Activated CD8-positive, alpha-beta memory T cell treated with anti-CD3 and anti-CD28 coated beads, Interleukin-2, amount 50 U/mL, for 4 hours (primary cell): Measurements from ENCODE around the gene SH2D3C.
A peak's percentile ranks its signal among the peaks of the same experiment; 100 is the strongest.
"Not testable (repeated sequence)": the region's sequence is repeated elsewhere in the genome, so short reads cannot be mapped to it uniquely, and the experiment has no call there.

Experiments used
- DNase-seq: peaks from one replicate; pipeline ENCODE4 v3.0.0-alpha.2; 2020

The SH2D3C gene

DNA sequence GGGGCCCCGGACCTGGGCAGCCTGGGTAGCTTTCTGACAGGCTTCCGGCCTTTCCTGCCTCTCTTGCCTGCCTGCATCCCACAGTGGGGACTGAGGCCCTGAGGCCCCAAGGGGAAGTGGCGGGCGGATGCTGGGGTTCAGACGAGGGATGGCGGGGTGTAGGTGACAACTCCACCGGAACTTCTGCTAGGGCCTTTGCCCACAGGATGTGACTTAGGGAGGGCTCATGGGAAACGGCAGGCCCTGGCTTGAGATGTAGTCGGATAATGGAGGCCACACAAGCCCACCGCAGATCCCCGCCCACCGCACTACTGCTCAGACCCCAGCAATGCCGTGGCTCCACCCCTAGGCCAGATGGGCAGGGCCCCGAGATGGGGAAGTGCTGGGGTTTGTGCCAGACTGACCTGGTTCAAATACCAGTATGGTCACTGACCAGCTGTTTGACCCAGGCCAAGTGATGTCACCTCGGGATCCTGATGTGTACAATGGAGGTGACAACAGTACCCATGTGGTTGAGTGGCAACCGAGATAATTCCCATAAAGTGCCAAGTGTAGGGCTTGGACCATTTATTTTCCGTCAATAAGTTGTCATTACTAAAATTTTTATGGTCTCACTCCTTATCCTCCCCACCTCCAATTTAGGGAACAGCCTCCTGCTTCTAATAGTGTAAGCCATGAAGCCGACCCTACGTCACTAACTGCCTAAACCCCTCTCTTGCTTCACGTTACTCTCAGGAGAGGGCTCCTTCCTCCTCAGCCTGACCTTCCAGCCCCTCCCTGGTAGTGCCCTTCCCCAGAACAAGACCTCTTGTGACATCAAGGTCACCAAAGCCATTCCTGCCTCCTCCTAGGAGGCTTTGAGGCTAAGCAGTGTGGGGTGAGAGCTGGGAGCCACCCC, 4.9 kb upstream of the SH2D3C start:
- peak; percentile 61 for DNase-seq

DNA sequence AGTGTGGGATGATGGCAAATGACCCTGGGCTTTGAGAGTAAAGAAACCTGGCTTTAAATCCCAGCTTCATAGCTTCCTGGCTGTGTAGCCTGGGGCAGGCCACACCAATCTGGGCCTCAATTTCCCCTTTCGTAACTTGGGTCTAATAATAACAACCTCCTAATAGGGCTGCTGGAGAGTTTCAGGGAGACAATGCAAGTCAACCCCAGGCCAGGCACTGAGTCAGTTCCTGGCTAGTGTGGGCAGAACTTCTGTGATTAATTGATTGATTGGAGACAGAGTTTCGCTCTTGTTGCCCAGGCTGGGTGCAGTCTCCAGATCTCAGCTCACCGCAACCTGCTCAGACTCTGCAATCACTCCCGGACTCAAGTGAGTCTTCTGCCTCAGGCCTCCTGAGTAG, 3.3 kb upstream of the SH2D3C start:
- DNase-seq, result no peak

DNA sequence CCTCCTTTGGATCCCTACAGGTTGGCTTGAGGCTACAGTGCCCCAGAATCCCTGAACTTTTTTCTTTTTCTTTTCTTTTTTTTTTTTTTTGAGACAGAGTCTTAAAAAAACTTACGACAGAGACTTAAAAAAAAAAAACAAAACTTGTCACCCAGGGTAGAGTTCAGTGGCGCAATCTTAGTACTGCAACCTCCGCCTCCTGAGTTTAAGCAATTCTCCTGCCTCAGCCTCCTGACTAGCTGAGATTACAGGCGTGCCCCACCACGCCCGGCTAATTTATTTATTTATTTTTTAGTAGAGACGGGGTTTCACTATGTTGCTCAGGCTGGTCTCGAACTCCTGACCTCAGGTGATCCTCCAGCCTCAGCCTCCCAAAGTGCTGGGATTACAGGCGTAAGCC, 2.4 kb upstream of the SH2D3C start:
- DNase-seq, result not testable (repeated sequence)

DNA sequence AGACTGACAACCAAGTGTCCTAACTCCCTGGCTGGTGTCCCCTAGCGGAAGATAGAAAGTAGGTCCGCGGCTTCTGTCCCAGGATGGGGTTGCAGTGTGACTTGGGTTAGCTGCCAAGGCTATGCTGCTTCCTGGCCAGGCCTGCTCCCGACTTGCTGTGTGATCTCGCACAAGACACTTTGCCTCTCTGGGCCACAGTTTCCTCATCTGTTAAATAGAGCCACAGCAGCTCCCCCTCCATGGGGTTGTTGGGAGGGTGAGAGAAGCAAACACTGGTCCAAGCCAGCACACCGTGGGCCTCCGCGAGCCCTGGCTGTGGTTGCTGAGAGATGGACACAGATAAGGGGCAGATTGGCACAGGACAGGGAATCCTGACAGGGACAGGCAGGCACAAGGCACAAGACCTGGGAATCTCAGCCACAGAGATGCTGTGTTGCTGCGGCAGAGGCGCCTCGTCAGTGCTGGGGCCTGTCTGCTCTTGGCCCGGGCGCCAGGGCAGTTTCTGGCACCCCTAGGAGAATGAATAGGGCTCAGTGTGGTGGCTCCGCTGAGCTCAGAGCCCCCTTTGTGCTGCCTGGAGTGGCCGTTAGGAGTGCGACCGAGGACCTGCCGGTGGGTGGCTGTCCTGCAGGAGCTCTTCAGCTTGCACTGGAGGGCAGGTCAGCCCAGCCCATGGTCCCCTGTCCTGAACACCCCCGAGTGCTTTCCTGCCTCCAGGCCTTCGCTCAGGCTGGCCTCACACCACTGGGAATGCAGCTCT, 1.8 kb upstream of the SH2D3C start:
- DNase-seq, result no peak

DNA sequence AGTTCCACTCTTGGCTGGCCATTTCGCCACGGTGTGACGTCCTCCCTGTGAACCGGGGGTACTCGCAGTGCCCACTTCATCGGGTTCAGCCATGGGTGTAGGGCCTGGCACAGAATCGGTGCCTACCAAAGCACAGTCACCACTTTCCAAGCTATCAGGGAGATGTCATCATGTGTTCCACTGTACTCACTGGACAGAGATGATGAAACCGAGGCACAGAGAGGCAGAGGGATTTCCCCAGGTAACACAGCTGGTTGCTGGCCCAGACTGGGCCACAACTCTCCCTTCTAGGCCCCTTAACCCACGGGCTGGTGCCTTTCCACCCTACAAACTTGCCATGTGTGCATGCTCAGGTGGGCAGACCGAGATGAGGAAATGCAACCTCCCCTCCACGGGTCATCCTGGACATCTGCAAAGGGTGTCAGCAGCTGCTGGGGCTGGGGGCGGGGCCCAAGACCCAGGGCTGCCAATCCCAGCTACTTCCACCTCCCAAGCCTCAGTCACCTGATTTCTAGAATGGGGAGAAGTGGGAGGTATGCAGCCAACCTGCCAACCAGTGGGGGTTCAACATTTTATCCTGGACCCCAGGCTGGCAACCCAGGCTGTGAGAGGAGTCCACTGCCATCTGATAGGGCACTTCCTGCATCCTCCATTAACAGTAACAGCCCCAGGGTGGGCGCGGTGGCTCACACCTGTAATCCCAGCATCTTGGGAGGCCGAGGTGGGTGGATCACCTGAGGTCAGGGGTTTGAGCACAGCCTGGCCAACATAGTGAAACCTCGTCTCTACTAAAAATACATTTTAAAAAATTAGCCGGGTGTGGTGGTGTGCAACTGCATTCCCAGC, 893 bp upstream of the SH2D3C start:
- DNase-seq, result peak; percentile 62

DNA sequence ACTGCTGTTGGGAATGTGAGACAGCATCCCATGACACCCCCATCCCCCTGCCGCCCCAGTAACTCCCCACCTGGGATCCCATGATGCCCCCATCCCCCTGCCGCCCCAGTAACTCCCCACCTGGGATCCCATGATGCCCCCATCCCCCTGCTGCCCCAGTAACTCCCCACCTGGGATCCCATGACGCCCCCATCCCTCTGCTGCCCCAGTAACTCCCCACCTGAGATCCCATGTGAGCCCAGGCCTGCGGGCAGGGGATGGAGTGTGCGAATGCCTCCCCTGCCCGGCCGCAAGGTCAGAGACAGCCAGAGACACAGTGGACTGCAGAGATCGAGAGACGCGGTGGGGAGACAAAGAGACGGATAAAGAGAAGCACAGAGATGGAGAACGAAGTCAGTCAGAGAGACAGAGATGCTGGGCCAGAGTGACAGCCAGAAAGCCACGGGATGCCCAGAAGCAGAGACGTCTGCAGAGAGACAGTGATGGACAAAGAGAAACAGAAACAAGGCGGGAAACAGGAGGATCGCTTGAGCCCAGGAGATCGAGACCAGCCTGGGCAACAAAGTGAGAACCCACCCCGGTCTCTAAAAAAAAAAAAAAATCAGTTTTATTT, 992 bp downstream of the SH2D3C start:
- no peak for DNase-seq

DNA sequence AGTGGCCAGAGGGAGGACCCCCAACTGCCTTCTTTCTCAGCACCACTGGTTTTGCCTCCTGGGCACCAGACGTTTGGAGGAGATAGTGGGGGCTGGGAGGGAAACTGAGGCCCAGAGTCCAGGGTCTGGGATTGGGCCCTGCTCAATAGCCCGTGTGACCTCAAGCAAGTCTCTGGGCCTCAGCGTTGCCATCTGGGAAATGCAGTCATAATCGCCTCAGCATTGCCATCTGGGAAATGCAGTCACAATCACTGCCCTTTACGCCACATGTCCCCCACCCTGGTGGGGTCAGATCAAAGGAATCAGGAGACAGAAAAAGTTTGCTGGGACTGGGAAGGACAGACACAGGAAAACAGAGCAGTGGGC, 1.6 kb downstream of the SH2D3C start:
- DNase-seq, result no peak

DNA sequence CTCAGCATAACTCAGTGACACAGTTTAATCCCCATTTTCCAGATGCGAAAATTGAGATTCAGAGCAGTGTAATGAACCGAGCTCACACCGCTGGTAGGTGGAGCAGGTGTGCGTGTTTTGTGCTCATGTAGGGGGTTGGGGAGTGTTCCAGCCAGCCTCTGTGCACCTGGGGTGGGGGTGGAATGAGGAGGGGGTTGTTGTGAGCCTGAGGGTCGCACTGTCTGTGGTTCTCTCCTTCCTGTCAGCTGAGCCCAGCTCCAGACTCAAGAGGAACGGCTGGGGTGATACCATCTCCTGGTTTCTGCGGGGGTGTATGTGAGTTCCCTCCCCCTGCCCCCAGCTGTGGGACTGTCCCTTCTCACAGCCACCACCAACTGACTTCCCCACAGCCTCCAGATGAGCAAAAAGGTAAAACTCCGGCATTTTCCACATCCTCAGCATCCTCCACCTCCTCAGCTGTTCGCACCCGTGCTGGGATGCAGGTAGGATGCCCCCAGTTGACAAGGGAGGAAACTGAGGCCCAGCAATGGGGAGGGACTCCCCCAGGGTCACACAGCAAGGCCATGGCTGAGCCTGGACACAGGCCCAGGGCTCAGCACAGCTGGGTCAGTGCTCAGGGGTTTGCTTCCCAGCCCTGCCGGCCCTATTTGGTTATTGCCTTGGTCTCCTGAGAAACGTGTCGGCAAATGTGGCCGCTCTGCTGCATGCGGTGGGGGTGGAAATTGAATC, 2.1 kb downstream of the SH2D3C start:
- peak; percentile 71 for DNase-seq

DNA sequence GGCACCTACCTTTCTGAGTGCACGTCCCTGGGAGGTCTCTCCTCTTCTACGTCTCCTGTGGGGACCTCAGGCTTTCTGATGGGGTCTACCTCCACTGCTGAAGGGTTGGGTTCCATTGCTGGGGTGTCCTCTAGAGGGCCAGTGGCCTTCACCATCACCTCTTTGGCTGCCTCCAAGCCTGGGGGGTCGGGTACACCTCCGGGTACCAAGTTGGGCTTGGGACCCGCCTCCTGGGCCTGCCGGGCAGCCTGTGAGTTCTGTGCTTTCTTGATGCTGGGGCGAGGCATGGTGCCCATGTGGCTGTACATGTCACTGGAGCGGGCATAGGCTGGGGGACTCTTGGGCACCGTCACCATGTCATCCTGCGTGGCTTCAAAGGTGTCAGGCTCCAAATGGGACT, 4.5 kb downstream of the SH2D3C start:
- DNase-seq, result no peak

DNA sequence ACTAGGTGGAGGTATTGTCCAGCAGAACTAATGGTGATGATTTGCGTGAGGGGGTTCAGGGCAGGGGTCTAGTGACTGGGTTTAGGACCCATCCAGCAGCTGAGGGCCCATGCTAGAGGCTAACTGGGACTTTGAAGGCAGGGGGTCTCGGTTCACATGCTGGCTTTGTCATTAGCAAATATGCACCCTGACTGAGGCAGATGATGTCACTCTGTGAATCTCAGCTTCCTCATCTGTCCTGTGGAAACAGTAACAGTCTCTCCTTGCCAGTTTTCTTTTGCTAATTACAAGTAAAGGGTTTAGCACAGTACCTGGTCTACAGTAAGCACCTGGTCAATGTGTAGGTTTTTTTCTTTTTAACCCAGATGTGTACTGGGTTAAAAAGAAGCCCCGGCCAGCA, 5.2 kb downstream of the SH2D3C start:
- DNase-seq, result no peak

DNA sequence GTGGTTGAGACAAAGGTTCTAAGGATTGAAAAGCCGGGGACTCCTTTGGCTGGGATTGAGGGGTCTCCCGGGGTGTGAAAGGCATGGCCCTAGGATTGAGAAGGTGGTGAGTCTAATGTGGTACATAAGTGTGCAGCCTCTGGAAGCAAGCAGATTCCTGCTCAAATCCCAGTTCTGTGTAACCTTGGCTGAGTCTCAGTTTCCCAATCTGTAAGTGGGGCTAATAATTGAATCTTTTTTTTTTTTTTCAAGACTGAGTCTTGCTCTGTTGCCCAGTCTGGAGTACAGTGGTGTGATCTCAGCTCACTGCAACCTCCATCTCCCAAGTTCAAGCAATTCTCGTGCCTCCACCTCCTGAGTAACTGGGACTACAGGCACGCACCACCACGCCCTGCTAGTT, 5.9 kb downstream of the SH2D3C start:
- no peak for DNase-seq

DNA sequence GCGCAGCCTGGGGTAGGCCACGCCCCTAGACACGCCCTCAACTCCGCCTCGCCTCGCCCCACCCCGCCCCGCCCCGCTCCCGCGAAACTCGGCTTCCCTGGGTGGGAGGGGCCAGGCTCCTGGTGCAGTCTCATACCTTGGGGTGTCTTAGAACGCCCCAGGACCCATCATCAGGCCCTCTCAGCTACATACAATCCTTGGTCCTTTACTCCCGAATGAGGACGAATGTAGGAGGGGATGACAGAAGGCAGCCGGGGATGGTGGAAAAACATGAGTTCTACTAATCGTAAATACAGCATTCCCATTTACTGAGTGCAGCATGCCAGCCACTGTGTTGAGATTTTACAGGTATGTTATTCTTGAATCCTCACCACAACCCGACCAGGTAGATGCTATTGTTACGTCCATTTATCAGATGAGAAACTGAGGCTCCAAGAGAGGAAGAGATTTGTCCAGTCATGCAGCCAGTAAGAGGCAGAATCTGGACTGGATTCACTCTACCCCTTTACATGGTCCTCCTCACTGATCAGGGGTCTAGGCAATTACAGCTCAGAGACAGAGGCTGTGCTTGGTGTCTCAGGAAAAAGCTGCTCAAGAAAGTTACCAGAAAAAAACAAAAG, 6.8 kb downstream of the SH2D3C start:
- DNase-seq, result no peak

DNA sequence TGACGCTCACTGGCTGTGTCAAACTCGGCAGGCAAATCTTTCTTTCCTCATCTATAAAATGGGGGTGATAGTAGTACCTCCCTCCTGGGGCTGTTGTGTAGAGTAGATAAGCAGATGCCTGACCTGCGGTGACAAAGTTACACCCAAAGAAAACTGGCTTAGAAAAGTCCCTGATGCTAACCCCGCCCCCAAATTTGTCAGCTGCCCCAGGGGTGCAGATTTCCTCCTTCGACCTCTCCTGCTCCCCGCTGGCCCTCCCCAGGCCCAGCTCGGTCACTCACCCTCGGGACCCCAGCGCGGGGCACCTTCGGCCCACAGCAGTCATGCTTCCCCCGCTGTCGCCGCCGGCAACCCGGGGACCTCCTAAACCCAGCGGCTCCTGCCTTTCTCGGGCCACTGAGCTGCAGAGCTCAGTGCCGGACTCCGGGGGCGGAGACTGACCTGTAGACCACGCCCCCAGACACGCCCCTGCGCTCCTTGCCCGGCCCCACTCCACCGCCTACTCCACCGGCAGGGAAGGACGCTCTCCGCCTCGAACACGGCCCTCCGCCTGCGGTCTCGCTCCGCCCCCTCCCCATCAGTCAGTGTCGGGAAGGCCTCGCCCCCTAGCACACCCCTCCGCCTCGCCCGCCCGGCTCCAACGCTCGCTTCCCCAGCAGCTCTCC, 7.4 kb downstream of the SH2D3C start:
- DNase-seq, result peak; percentile 92

DNA sequence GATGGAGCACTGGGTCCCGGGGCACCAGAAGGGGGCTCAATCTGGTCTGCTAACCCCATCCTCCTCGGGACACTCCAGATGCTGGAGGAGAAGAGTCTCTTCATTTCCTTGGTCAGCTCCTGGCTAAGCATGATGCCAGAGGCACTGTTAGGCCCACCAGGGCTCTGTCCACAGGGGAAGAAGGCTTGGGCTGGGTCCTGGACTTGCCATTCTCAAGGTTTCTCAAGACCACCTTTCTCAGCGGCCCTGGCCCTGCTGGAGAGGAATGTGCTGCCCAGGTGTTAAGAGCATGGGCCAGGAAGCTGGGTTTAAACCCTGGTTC, 7.9 kb downstream of the SH2D3C start:
- no peak for DNase-seq

DNA sequence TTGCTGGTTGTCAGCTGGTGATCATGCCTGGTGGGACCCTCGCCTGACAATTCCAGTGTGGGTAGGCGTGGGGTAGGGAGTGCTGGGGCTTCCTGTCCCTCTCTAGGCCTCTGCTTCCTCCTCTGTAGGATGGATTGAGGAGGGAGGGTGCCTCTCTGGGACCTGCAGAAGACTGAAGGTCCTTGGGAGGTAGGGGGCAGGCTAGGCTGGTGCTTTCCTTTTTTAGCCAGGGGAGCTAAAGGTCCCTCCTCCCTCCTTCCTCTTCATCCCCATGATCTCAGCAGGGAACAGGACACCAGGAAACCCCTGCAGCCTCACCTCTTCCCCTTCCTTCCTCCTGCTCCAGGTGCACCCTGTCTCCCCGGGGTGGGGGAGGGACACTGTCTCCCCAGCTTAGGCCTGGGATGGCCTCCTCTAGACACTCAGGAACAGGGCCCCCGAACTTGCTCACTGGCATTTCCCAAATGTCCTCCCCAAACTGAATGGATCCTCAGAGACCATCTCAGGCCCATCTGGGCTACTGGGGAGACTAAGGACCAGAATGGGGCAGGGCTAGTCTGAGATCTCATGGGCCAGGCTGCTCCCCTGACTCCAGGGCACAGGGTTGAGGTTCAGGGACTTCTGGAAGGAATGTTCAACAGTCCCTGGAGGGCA, 8.4 kb downstream of the SH2D3C start:
- DNase-seq, result no peak

DNA sequence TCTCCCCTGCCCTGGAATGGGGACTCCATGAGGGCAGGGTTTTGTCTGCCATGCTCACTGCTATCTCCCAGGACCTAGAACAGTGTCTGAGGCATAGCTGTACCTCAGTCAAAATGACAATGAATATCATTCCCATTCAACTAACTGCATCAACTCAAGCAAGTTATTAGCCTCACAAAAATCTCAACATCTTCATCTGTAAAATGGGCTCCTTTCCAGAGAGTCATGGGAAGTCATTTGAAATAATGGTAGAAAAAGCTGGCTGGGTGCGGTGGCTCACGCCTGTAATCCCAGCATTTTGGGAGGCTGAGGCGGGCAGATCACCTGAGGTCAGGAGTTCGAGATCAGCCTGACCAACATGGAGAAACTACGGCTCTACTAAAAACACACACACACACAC, 9.4 kb downstream of the SH2D3C start:
- no peak for DNase-seq

DNA sequence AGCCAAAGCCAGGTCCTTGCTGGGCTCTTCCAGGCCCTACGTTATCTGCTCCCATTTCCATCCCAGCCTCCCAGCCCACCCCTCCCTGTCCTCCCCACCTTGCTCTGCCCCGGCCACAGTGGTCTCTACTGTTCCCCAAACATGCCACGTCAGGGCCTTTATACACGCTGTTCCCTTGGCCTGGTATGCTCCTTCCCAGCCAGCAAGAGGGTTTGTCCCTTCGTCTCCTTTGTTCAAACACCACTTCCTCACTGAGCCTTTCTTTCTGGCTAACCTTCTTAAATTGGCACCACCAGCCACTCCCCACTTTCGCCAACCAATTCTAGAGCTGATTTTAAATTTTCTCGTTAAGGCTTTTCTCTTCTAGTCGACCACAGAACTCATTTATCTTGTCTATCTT, 9.8 kb downstream of the SH2D3C start:
- no peak for DNase-seq

DNA sequence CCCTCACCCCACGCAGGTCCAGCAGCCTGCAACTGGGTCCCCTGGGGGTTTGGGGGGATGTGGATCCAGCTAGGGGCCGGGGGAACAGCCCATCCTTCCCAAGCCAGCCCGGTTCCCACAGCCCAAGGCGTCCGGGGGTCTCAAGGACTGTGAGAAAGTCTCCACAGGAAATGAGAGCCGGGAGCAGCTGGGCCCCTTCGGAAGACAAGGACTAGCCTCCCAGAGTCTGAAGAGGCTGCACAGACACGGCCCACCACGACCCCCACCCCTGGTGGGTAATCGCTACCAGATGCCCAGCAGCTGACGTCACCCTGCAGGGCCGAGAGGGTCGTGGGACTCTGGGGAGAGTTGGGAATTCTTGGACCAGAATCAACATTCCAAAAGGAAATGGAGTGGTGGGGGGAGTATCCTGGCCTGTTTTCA, 10.5 kb downstream of the SH2D3C start:
- no peak for DNase-seq

DNA sequence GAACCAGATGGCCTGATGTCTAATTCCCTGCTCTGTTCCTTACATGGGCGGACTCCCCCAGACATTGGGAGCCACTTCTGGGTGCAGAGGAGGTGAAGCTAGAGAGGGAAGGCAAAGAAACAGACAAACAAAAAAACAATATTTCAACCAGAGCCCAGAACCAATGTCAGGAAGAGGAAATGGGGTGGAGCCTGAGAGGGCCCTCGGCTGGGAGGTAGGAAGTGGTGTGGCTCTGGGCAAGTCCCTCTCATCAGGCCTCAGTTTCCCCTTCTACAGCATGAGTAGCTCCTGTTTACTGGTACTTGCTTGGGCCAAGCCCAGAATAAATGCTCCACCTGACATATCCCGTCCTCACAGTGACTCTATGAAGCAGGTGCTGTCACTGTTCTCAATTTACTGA, 11.1 kb downstream of the SH2D3C start:
- DNase-seq, result no peak

DNA sequence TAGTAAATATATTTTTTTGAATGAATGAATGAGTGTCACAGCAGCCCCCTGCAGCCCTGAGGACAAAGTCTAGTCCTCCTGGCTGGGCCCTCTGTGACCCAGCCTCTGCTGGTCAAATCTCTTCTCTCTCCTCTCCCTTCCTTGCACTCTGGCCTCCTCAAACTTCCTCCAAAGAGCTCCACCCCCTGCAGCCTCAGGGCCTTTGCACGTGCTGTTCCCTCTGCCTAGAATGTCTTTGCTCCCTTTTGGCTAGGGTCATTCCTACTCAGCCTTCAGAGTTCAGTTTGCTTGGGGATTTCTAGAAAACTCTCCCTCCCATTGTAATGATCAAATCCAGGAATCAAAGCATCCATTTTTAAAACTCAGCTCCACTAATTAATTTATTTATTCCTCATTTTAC, 13.0 kb downstream of the SH2D3C start:
- DNase-seq, result no peak

DNA sequence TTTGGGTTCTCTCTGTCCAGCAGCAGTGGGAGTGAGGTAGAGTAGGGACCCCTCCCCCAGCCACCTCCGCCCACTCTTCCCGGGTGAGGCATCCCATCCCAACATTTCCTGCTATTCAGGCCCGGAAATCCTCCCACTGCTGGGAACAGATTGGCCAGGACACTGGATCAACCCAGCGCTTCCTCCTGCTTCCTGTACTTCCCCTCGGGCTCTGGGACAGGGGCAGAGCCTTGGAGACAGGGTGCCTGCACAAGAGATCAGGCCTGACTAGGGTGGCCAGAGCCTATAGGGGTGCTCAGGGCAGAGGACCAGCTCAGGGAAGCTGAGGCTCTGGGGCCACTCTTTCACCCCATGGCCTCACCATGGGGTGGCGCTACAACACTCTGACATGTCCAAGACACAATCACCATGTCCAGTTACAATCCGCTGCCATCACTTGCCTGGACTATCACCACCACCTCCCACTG, 14.5 kb downstream of the SH2D3C start:
- DNase-seq, result peak; percentile 37
